Islet precursor cell (in vitro differentiated cells): ENCODE measurements around the gene LRFN2.

Source experiments
- DNase-seq: peaks from one replicate; pipeline ENCODE4 v3.0.0-alpha.2; 2018

Gene LRFN2

DNA sequence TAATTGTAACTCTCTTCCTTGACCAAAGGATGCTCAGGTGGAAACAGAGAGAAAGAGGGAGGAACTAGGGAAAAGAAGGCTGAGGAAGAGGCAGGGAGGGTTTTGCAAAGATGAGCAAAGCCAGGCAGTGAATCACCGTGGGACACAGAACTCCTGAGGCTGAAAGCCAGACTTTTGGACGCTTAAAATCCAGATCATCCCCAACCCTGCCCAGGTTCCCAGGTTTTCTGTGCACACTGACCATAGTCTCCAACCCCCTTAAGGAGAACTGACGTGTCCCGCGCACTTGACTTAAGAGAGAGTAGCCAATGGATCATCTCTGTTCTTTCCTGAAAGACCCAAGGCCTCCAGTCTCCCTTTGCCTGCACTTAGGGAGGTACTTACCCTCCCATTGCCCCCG, 75.3 kb downstream of the LRFN2 start:
- DNase-seq = peak; percentile 64

DNA sequence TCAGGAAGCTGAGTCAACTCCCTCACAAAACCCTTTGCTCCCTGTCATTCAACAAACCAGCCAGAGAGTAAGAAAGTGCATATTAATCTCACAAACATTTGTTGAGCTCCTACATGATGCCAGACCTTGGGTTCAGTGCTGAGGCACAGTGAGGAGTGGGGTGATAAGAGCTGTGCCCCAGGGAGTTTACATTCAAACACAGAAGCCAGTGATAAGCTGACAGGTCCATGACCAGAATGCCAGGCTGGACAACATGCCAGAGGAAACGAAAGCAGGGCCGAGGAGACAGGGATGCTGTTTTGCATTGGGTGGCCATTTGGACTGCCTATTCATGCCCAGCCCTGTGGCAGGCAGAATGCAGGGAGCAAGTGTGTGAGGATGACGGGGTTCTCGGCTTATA, 76.7 kb downstream of the LRFN2 start:
- no peak for DNase-seq

DNA sequence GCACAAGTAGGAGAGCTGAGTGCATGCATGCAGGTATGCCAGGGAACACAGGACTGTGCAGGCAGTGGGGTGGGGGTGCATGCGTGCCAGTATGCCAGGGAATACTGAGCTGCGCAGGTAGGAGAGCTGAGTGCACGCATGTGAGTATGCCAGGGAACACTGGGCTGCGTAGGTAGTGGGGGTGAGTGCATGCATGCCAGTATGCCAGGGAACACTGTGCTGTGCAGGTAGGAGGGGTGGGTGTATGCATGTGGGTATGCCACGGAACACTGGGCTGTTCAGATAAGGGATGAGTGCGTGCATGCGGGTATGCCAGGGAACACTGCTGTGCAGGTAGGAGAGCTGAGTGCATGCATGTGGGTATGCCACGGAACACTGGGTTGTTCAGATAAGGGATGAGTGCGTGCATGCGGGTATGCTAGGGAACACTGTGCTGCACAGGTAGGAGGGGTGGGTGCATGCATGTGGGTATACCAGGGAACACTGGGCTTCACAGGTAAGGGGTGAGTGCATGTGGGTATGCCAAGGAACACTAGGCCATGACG, 77.4 kb downstream of the LRFN2 start:
- no peak for DNase-seq

DNA sequence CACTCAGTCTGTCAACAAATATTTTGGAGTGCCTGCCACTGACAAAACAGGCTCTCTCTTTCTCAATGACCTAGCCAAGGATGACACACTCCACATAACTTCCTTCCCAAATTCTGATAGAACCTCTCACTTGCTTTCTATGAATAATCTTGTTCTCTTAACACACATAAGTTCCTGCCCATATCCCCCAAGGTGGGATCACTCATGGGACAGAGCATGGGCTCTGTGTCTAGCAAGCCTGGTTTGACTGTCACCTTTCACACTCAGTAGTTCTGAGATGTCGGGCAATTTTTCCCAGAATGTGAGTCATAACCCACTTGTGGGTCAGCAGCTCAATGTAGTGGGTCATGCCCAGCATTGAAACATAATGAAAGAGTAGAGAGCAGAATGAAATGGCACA, 78.1 kb downstream of the LRFN2 start:
- DNase-seq = no peak

DNA sequence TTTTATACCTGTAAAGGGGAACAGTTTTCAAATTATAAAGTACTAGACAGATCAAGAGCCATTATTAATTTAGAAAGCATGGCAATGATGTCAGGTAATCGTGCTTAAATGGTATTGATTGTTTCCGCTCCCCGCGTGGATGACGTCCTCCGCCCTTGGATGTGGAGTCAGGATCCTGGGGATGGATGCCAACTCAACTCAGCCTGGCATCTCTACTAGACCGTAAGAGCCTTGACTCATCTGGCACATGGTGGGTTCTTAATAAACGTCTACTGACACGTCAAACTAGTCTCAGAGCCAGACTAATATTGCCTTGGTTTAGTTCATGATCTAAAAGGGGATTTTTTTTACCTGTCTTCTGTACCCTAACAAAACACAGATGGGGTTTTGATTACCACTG, 80.2 kb downstream of the LRFN2 start:
- no peak for DNase-seq

DNA sequence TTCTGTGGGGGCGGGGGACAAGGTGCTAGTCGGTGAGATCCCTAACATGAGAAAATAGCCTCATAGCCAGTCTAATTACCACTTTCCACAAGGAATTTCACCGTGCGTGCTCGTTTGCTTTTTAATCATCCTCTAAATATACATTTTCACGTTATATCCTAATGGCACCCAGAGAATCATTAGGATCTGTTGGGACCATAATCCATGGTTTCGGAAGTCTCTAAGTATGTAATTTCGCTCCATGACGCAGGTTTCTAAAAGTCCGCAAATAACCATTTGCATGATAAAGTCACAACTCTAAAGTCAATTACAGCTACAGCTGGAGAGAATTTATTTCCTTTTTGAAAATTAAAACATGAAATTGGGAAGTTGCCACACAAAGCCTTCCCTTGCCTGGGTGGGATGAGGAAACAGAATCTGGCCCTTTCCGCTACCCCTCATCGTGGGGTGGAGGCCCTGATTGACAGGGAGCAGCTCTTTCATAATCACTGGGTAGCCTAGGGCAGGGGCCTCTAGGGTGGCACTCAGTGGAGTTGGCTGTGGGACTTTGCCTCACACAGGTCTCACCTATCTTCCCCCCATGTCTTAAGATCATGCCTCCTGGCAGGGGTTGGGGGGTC, 81.9 kb downstream of the LRFN2 start:
- no peak for DNase-seq

DNA sequence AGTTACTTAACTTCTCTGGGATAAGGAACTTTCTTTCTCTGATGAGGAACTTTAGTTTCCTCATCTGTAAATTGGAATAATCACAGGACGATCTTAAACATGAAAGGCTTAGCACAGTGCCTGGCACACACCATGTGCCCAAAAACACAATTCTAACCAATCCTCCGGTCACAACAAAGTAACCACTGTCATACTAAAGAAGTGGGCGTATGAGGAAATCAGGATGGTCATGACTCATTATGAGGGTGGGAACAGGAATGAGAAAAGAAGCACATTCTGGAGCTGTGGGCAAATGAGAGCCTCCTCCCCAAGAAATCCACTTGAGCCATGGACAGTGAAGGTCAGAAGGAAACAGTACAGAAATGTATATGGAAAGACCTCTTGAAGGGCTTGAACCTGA, 82.9 kb downstream of the LRFN2 start:
- DNase-seq = no peak

DNA sequence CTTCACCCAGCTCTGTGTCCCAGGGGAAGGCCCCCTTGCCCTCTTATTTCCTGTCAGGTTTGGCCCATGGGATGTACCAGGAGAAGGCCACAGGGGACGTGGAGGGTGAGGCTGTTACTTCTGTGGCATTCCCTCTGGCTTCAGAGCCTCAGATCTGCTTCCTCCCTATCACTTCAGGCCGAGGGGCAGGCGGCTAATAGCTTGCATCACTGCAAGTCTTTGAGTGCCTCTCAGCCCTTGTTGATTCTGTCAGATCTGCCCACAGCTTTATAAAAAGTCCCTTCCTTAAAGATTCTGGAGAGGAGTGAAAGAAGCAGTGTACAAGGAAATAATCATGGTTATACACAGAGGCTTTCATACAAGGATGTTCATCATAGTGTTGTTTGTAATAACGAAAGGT, 86.9 kb downstream of the LRFN2 start:
- no peak for DNase-seq

DNA sequence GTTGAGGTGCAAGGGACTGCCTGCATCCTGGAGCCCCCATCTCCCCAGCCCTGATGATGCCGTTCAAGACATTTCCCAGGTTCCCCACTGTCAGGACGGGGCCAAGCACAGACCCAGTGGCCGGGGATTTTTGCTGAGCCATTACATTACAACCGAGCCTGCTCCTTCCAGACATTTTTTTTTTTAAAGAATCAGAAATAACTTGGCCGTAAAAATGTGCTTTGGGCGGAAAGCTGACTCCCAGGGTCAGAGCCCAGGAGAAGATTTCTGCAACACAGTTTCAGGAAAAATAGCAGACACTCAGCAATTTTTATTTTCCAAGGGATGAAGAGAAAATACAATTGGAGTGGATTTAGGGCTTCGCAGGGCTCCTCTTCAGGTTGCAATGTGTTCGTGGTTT, 87.9 kb downstream of the LRFN2 start:
- no peak for DNase-seq

DNA sequence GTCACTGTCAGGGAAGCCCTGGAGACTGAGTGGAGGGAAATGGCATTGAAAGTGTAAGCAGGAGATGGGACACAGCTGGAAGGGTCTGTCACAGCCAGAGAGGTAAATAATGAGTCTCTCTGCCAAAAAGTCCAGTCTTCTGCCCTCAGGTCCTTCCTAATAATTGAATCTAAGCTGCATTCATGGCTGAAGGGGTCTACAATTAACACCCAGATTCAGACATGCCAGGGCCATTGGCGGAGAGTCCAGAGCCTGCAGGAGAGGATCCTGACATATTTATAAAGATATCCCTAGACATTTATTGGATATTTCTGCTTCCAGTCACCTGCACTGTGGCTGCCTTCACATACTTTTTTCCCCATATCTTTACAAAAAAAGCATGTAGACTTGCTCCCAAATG, 89.0 kb downstream of the LRFN2 start:
- DNase-seq = no peak

DNA sequence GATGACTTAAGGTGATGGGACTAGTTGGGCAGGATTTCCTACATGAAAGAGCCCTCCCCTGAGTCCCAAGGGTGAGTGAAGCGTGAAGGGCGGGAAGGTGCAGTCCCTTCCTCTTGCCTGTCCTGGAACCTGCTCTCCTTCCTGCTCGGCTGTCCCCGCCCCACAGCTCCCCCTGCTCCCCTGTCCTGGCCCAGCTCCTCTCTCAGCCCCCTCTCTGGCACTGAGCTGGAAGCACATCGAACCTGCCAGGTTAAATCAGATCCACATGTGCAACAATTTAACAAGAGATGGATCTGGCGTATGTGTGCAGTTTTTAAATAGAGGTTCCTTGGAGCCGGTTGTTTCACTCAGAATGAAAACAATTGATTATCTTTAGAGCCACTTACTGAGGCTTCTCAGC, 95.0 kb downstream of the LRFN2 start:
- DNase-seq = no peak

DNA sequence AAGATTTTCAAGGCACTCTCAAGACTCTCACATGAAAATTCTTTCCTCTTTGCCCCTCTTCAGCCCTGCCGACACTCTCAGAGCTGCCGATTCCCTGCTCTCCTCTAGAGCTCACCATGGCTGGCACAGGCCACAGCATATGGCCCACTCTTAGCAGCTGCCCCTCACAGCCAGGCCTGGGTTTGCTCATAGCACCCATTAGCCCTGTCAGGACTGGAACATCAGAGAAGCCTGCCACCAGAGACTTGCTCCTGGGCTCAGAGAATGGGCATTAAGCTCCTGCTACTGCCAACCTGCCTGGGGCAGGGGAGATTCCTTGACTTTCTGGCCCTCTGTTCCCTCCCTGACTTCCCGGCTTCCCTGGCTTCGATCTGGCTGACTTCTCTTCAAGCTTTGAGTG, 96.7 kb downstream of the LRFN2 start:
- no peak for DNase-seq

DNA sequence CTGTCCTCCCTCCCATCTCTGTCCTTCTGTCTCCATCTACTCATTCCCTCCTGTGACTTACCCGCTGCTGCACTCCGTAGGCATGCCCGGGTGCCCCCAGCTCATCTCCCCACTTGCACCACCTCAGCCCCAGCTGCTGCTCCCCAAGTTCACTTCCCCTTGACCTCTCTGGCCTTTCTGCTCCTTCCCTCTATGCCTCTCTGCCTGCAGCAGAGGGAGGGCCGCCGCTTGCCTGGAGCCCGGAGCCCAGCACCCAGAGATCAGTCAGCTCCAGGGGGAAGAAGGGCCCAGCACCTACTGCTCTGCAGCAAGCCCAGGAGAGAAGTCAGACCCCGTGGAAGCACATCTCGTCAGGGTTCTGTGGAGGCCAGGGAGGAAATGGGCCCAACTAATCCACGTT, 97.4 kb downstream of the LRFN2 start:
- DNase-seq = no peak

DNA sequence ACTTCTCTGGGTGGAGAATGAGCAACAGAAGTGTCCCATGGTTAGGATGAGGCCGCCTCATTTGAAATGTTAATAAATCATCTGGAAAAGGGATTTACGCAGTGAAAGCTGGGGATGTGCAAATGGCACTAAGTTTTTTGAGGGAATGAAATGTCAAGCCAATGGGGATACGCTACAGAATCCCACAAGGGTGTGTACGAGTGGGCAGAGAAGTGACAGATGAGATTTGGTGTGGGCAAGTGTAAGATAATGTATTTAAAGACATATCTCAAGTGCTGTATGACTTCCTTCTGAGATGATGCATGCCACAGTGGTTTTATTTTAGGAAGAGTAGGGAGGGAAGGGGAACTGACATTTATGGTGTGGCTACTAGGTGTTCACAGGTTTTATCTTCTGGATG, 100.6 kb downstream of the LRFN2 start:
- no peak for DNase-seq

DNA sequence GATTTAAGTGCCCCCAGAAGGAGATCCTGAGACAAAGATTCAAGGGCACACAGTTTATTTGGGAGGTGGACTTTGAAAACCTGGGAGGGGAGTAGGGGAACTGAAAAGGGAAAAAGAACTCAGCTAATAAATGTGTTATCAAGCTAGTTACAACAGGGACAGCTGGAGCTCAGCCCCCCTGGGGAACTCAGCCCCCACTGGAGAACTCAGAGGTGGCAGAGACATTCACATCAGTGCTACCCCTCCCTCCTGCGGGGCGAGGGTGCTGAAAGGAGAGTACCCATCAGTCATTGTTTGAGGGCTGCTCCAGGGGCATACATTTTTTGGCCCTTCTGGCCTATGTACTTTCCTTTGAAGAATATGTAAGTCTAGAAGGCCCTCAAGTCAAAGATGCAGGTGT, 101.4 kb downstream of the LRFN2 start:
- DNase-seq = no peak

DNA sequence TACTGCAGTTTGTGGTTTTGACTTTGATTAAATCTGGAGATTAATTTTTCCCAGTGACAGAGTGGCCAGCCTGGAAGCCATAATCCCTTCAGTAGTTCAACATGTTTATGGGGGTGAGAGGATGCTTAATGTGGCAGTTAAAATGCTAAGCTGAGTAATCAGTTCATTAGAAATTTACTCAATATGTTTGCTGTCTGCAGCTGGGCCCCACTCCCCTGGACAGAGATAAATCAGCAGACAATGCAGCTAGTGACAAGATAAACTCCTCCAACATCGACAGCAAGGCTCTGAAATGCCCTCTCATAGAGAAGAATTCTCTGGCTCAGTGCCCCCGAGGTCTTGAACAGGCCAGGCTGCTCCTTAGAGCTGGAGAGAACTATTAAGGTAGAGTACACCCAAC, 101.9 kb downstream of the LRFN2 start:
- no peak for DNase-seq

DNA sequence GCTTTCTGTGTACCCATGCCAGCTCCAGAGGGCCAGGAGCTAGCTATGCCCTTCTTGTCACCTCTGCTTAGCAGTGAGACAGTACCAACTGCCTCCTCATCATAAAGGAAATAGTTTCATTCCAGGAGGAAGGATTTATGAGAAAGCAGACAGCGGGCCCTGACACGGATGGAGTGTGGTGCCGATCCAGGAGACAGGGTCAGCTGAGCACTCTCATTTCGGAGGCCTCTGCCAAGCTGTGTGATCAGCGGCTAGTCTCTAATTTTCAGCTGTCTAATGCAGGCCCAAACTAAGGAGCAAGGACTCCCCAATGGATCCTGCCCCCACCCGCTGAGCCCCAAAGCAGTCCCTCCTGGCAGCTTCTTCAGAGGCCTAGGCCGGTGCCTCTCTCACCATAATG, 103.1 kb downstream of the LRFN2 start:
- DNase-seq = no peak

DNA sequence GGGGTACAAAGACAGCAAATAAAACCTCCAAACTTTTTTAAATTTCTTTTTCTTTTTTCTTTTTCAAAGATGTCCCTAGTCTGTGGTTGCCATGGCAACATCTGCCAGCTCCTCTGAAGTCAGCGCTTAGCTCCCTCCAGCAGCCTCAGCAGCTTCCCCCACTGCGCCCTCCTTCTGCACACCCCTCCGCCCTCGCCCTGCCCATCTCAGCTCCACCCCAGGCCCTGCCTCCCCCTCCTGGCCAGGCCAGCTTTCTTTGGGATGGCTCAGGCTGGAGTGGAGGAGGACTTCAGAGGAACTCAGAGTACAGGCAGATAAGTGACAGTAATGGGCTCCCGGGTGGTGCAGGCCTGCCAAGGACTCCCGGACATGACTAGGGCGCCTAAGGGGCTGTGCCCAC, 104.6 kb downstream of the LRFN2 start:
- no peak for DNase-seq

DNA sequence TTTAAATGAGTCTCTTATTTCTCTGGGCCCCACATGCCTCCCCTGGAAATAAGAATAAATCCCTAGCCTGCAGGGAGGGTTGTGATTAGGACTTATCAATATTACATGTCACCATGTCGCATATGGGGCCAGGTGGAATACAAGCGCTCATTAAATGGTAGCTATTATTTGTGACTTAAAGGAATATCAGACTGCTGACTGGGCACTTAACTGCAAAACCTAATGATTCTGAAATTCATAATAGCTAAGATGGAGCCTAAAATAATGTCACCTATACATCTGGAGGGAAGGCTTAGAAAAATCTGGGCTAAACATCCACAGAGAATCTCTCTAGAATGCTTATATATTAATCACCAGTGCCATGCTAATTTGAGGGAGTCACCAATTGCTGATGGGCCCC, 106.5 kb downstream of the LRFN2 start:
- DNase-seq = no peak

DNA sequence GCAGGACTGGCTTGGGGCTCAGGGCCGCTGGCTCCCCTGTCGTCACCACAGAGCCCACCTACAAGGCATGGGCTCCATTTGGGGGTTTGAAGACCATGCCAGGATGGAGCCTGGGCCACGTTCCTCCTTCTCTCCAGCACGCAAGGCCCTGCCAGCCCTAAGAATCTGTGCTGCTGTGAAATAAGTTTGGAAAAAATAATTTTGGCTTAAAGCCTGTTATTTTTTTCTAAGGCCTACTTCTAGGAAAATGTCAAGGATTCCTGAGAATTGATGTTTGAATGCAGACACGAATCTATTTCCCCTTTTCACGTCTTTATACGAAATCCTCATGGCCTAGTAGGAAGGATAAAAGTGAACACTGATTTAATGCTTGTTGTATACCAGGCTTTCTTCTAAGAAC, 107.5 kb downstream of the LRFN2 start:
- no peak for DNase-seq

DNA sequence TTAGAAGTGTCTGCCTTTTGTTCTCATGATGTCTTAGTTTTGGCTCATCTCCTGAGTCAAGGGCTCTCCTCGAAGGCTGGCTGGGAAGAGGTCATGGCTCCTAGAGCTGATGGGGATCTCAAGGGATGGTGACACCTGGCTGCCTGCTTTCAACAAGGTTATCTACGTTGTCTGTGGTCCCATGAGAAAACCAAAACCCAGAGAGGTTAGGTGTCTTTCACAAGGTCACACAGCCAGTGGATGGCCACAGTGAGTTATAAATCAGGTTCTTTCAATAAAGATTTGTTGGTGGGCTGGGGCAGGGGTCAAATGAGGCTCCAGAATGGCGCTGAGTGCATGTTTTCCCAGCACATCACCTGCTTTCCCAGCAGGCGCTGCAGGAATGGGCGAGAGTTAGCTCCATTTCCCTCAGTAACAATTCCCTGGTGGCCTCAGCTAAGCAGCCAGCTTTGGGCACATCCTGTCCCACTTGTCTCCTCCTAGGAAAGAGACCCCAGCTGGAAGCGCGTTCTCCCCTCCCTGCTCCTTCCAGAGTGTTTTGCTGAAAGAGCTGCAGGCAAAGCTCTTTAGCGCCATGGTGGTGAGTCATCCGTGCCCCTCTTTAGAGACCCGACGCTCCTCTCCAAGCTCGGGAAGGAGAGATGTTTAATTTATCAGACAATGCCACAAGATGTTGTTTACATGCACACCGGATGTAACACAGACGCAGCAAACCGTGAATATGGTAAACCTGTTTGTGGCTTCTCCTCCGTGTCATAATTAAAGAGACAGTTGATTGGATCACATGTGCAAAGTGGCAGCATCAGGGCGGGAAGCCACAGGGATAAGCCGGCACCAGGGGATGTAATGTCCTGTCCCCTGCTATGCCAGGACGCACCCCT, 109.7 kb downstream of the LRFN2 start:
- DNase-seq = peak; percentile 78

DNA sequence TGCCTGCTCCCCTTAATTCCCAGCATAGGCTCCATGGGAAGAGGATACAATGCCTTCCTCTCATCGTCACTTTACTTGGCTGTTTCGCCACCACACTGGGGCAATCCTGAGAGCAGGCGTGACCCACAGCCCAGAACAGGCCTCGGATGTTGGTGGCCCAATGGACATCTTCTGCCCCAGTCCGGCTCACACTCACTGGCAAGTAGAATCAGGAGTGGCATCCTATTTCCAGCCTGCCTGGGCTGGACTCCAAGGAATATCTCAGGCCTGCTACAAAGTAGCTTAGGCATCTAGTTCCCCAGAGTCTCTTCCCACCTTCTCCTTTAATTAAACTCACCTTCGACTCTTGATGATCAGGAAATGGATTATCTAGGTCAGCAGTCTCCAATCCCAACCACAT, 110.5 kb downstream of the LRFN2 start:
- DNase-seq = no peak

DNA sequence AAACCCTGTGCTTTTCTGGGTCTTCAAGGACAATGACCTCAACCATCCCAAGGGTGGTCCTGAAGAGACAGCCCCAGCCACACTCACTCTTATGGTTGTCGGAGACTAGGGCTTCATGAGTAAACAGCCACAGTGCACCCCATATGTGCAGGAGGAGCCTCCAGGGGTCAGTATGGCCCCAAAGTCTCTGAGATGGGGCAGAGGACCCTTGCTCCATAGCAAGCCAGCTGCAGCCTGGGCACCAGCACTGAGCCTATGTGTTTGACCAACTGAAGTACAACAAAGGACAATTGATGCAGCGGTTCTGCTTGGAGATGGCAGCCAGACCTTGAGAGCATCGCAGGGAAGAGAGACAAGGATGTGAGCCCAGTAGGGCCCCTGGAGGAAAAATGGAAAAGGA, 112.2 kb downstream of the LRFN2 start:
- DNase-seq = no peak

DNA sequence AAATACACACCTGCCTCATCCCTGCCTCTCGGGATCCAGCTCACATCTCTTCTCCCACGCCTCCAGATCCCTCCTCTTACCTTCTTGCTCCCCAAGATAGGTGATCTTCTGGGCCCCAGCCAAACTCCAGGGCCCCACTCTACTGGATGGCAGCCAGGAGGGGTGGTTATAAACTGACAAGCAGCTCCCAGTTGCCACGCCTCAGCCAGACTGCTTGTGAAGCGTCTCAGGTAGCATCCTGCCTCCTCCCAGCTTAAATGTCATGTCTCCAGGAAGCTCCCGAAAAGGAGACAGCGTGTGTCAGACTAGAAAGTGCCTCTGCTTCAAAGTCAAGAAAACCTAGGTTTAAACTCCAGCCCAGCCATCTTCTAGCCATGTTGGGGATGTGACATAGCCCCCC, 114.1 kb downstream of the LRFN2 start:
- DNase-seq = no peak

DNA sequence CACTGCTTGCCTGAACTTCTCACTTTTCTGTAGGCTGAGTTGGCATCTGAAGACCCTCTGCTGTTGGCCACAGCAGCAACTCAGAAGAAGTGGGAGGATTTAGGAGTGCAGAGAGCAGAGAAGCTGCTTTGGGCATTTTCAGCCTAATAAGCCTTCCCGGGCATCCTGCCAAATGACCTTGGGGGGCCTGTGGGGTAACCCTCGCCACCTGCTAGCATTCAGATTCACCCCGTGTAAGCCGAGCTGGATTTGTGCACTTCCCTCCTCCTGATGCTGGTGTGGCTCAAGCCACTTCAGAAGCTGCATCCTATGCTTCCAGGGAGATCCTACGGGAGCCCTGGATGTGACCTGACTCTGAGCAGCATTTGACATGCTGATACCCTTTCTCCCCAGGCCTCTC, 114.8 kb downstream of the LRFN2 start:
- DNase-seq = no peak
